ENCODE results near the gene ELOF1.

- TF ChIP-seq CTCF (conservative IDR thresholded peaks at IDR 0.05; ENCODE audit: low read depth, low read length), result no peak
- TF ChIP-seq EZH2phosphoT487 (IDR thresholded peaks at IDR 0.05; ENCODE audit: borderline replicate concordance, low read length), result no peak
- TF ChIP-seq EZH2 (IDR thresholded peaks at IDR 0.05; ENCODE audit: low read length, unreplicated experiment), result no peak
Observed at GRCh38 chr19:11547929-11548700, 10.9 kb downstream of the ELOF1 start.

Measured in PC-3 (cell line).